Calu3 (cell line): ENCODE results near the gene HMGXB3. TPM values are rescaled to one million over a fixed set of nuclear protein-coding genes. Genes with fewer than 3 reads are reported as not detected.

Experiments
- BruUV-seq: library from RNA; stranded (reverse); fragments of 400-500 nt; replicated peaks from 2 replicates; lab custom pipeline; 2021; lab: Mats Ljungman, UMichigan
- CTCF ChIA-PET: fragments of 300-600 bp; sonication (Branson Sonifier 250); formaldehyde crosslinking; loops from one replicate; lab custom pipeline; 2022; ENCODE audit warnings: antibody characterized with exemption; lab: Charles Lee
- DNase-seq: peaks from one replicate; pipeline ENCODE4 v3.0.0; 2022
- H3K27ac Mint-ChIP-seq: one replicate; pipeline ENCODE4 v1.8.0; 2022; ENCODE audit warnings: mixed read lengths; ENCODE audit not compliant: unreplicated experiment
- H3K27me3 Mint-ChIP-seq: one replicate; pipeline ENCODE4 v1.8.0; 2022; ENCODE audit warnings: mixed read lengths; ENCODE audit not compliant: unreplicated experiment
- H3K36me3 Mint-ChIP-seq: one replicate; pipeline ENCODE4 v1.8.0; 2022; ENCODE audit warnings: mild to moderate bottlenecking, moderate library complexity, mixed read lengths; ENCODE audit not compliant: insufficient read depth, unreplicated experiment
- H3K4me1 Mint-ChIP-seq: one replicate; pipeline ENCODE4 v1.8.0; 2022; ENCODE audit warnings: mild to moderate bottlenecking, low read depth, mixed read lengths; ENCODE audit not compliant: unreplicated experiment
- H3K4me3 Mint-ChIP-seq: one replicate; pipeline ENCODE4 v1.8.0; 2022; ENCODE audit warnings: mild to moderate bottlenecking, low read depth, moderate library complexity, mixed read lengths; ENCODE audit not compliant: unreplicated experiment
- H3K9me3 Mint-ChIP-seq: one replicate; pipeline ENCODE4 v1.8.0; 2022; ENCODE audit warnings: low read depth, mixed read lengths; ENCODE audit not compliant: unreplicated experiment
- intact Hi-C: fragments of 100-400 bp; cut with micrococcal nuclease; formaldehyde crosslinking; loops from one replicate; pipeline ENCODE4 v1.10.0; 2022; ENCODE audit not compliant: unreplicated experiment
- total RNA-seq: library from RNA; stranded (reverse); gene quantifications from 2 replicates; pipeline ENCODE4 v1.2.3, GENCODE V29; 2022
- TF ChIP-seq, protein P1 (sequence below): fragments of 200-600 bp; IDR thresholded peaks from one replicate; pipeline ENCODE4 v1.8.0; 2022; ENCODE audit warnings: antibody characterized with exemption; ENCODE audit not compliant: unreplicated experiment

HMGXB3 gene
- total RNA-seq, 1 experiment from 2014 or later, result 58.2 TPM

- no peaks in the 10 kb centered on the region for H3K9me3 Mint-ChIP-seq
- BruUV-seq, result no TSS peak
- DNase-seq, result no peak
- H3K4me3 Mint-ChIP-seq, result no peak overlapping the region
- peaks cover 20% of the 10 kb centered on the region for H3K4me1 Mint-ChIP-seq
- no peaks in the 10 kb centered on the region for H3K27me3 Mint-ChIP-seq
- peaks cover 56% of the 10 kb centered on the region for H3K36me3 Mint-ChIP-seq
- H3K27ac Mint-ChIP-seq, result no peak overlapping the region
- TF ChIP-seq, protein P1, sequence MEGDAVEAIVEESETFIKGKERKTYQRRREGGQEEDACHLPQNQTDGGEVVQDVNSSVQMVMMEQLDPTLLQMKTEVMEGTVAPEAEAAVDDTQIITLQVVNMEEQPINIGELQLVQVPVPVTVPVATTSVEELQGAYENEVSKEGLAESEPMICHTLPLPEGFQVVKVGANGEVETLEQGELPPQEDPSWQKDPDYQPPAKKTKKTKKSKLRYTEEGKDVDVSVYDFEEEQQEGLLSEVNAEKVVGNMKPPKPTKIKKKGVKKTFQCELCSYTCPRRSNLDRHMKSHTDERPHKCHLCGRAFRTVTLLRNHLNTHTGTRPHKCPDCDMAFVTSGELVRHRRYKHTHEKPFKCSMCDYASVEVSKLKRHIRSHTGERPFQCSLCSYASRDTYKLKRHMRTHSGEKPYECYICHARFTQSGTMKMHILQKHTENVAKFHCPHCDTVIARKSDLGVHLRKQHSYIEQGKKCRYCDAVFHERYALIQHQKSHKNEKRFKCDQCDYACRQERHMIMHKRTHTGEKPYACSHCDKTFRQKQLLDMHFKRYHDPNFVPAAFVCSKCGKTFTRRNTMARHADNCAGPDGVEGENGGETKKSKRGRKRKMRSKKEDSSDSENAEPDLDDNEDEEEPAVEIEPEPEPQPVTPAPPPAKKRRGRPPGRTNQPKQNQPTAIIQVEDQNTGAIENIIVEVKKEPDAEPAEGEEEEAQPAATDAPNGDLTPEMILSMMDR, result no peak
- CTCF ChIA-PET, result no interaction called here
- intact Hi-C loops, result no loop called here
Measured at GRCh38 chr5:150052226-150052955, 51.9 kb downstream of the HMGXB3 start.

DNA sequence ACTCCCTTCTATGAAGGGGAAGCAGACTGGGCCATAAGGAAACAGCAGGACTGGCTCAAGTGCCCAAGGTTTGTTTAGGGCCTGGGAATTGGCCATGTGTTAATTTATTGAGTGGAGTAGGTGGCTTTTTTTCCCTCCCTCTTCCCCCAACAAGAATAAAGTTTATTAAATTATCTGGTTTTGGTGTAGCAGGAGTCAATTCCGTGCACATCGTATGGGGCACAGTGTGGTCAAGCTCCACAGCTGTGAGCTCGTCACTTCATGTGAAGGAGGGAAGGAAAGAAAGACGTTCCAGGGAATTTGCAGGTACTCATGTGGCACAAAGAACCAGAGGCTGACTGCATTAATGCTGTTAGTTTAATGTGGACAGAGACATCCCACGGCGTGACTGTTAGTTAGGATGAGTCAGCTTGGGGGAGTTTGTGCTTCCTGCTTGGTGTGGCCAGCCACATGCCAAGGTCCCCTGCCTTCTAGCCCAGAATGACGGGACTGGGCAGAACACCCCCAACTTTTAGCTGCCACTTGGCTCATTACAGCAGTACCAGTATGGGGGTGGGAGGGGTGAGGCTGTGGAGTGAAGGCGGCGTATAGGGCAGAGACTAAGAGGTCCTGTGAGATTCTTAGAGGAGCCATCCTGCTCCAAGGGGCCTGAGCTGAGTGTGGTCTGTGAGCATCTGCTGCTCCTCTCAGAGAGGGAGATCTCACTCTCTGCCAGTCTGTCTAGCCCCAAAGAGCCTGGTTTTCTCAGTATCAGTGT, 52.6 kb downstream of the HMGXB3 start:
- Mint-ChIP-seq H3K27me3 (no peaks in the 10 kb centered on the region), H3K27ac (no peak overlapping the region), H3K4me3 (no peak overlapping the region), H3K36me3 (peaks cover 54% of the 10 kb centered on the region), H3K9me3 (no peaks in the 10 kb centered on the region), H3K4me1 (peaks cover 20% of the 10 kb centered on the region)
- intact Hi-C loops, result no loop called here
- TF ChIP-seq, protein P1, result no peak
- CTCF ChIA-PET, result no interaction called here
- DNase-seq, result no peak
- BruUV-seq, result no TSS peak

DNA sequence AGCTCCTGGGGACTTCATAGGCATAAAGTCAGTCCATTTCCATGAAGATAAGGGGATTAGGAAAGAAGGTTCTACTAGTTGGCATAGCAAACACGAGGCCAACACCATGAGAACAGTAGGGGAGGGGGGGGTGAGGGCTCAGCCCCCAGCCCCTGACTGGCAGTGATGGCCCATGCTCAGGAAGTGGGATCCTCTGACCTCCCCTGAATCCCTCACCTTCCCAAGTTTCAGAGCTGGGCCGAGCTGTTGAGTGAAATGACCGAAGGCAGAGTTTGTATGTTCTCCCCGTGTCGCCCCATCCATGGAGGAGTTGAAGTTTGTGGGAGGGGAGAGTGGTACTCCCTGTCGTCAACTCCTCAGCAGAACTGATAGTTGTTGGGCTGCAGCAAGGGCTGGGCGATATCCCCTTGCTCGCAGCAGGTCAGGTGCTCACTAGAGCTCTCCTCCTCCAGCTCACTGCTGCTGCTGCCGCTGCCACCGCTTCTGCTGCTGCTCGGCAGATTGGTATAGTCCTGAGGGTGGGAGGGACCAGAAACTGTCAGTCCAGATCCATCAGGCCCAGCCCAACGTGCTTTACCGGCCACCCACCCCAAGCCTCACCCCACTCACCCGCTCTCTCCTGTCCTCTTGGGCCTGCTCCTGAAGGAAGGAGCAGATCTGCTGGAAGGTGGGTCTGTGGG, 53.3 kb downstream of the HMGXB3 start:
- H3K4me1 Mint-ChIP-seq, result peaks cover 16% of the 10 kb centered on the region
- no peak overlapping the region for H3K4me3 Mint-ChIP-seq
- H3K36me3 Mint-ChIP-seq, result peaks cover 59% of the 10 kb centered on the region
- TF ChIP-seq, protein P1, result no peak
- DNase-seq, result no peak
- intact Hi-C loops, result no loop called here
- no peaks in the 10 kb centered on the region for H3K27me3 Mint-ChIP-seq
- H3K9me3 Mint-ChIP-seq, result no peaks in the 10 kb centered on the region
- no TSS peak for BruUV-seq
- H3K27ac Mint-ChIP-seq, result no peak overlapping the region
- CTCF ChIA-PET, result no interaction called here

- intact Hi-C loops, result no loop called here
- no peaks in the 10 kb centered on the region for H3K27me3 Mint-ChIP-seq
- no peaks in the 10 kb centered on the region for H3K9me3 Mint-ChIP-seq
- no peak for DNase-seq
- TF ChIP-seq, protein P1, result no peak
- H3K27ac Mint-ChIP-seq, result no peak overlapping the region
- BruUV-seq, result no TSS peak
- H3K36me3 Mint-ChIP-seq, result peaks cover 53% of the 10 kb centered on the region
- H3K4me1 Mint-ChIP-seq, result peaks cover 9% of the 10 kb centered on the region
- no peak overlapping the region for H3K4me3 Mint-ChIP-seq
- CTCF ChIA-PET, result interaction anchor here (0.6 kb wide), 1 partner anchor 47 kb away, joined by 5 read pairs; no protein-coding TSS in a partner anchor
Measured at GRCh38 chr5:150054569-150054968, 54.0 kb downstream of the HMGXB3 start.
